IMR-90 (cell line): ENCODE results near the gene C4B. TPM values are rescaled to one million over a fixed set of nuclear protein-coding genes. Genes with fewer than 3 reads are reported as not detected.

Source experiments
- ATAC-seq: fragments of 200-7000 bp; cut with Tn5 transposase; 2 replicates; pipeline ENCODE4 v1.9.1; 2020; ENCODE audit warnings: low read depth, mild to moderate bottlenecking, moderate library complexity
- BruUV-seq: library from RNA; stranded (reverse); fragments of 400-500 nt; replicated peaks from 2 replicates; lab custom pipeline; 2021; lab: Mats Ljungman, UMichigan
- CTCF ChIA-PET: fragments of 300-600 bp; formaldehyde crosslinking; extraction: SDS; loops from one replicate; lab custom pipeline; 2021; ENCODE audit warnings: antibody characterized with exemption; lab: Yijun Ruan, JAX
- POLR2A ChIA-PET: fragments of 300-600 bp; sonication (Branson Sonifier 250); formaldehyde crosslinking; loops from one replicate; lab custom pipeline; 2022; ENCODE audit warnings: antibody characterized with exemption; ENCODE audit not compliant: unreplicated experiment; lab: Charles Lee
- DNase-seq: peaks from one replicate; pipeline ENCODE4 v3.0.0; 2013
- H2AFZ ChIP-seq: replicated peaks from 2 replicates; pipeline ENCODE3; 2013; ENCODE audit warnings: low read length, mild to moderate bottlenecking; ENCODE audit not compliant: poor library complexity
- H2AK5ac ChIP-seq: 2 replicates; pipeline ENCODE4 v1.6.1; 2013; ENCODE audit warnings: low read depth, low read length, inconsistent platforms
- H2AK9ac ChIP-seq: replicated peaks from 2 replicates; pipeline ENCODE3; 2013; ENCODE audit warnings: mild to moderate bottlenecking, low read depth, low read length, moderate library complexity; ENCODE audit not compliant: poor library complexity
- H2BK120ac ChIP-seq: 2 replicates; pipeline ENCODE4 v1.6.1; 2013; ENCODE audit warnings: low read depth, low read length, inconsistent platforms
- H2BK15ac ChIP-seq: 3 replicates; pipeline ENCODE4 v1.6.1; 2013; ENCODE audit warnings: low read depth, low read length, inconsistent platforms
- H2BK20ac ChIP-seq: 2 replicates; pipeline ENCODE4 v1.6.1; 2013; ENCODE audit warnings: low read depth, mild to moderate bottlenecking, inconsistent platforms, low read length, moderate library complexity
- H2BK5ac ChIP-seq: 2 replicates; pipeline ENCODE4 v1.6.1; 2013; ENCODE audit warnings: mild to moderate bottlenecking, low read depth, low read length, inconsistent platforms; ENCODE audit not compliant: poor library complexity, severe bottlenecking
- H3K14ac ChIP-seq: replicated peaks from 2 replicates; pipeline ENCODE4 v1.6.1; 2013; ENCODE audit warnings: low read depth, low read length, inconsistent platforms
- H3K18ac ChIP-seq: 2 replicates; pipeline ENCODE4 v1.6.1; 2013; ENCODE audit warnings: low read depth, low read length, control low read depth
- H3K23ac ChIP-seq: 2 replicates; pipeline ENCODE4 v1.6.1; 2013; ENCODE audit warnings: low read depth, low read length, inconsistent platforms
- H3K27ac ChIP-seq: 2 replicates; pipeline ENCODE4 v1.5.1; 2013; ENCODE audit warnings: mild to moderate bottlenecking, control low read depth, low read length; ENCODE audit not compliant: insufficient read depth
- H3K27me3 ChIP-seq: 2 replicates; pipeline ENCODE4 v1.6.1; 2013; ENCODE audit warnings: low read length; ENCODE audit not compliant: control insufficient read depth, insufficient read depth
- H3K36me3 ChIP-seq: 2 replicates; pipeline ENCODE4 v1.6.1; 2013; ENCODE audit warnings: low read length, mixed read lengths; ENCODE audit not compliant: control insufficient read depth, insufficient read depth
- H3K4ac ChIP-seq: 2 replicates; pipeline ENCODE4 v1.6.1; 2013; ENCODE audit warnings: low read depth, low read length, inconsistent platforms
- H3K4me1 ChIP-seq: 2 replicates; pipeline ENCODE4 v1.6.1; 2013; ENCODE audit warnings: low read length, mixed read lengths; ENCODE audit not compliant: control insufficient read depth, insufficient read depth
- H3K4me2 ChIP-seq: 2 replicates; pipeline ENCODE4 v1.6.1; 2013; ENCODE audit warnings: low read depth, mild to moderate bottlenecking, control low read depth, low read length, moderate library complexity
- H3K4me3 ChIP-seq: 2 replicates; pipeline ENCODE4 v1.5.1; 2013; ENCODE audit warnings: low read depth, mild to moderate bottlenecking, control low read depth, low read length, moderate library complexity; ENCODE audit not compliant: insufficient read depth
- H3K56ac ChIP-seq: 2 replicates; pipeline ENCODE4 v1.6.1; 2013; ENCODE audit warnings: low read length, inconsistent platforms; ENCODE audit not compliant: insufficient read depth; ENCODE audit errors: extremely low read depth
- H3K79me1 ChIP-seq, 2 experiments: 2 replicates each; pipeline ENCODE4 v1.6.1; 2013; ENCODE audit warnings: low read length in 2 of 2, inconsistent platforms in 1 of 2, low read depth in 1 of 2
- H3K9ac ChIP-seq: 2 replicates; pipeline ENCODE4 v1.6.1; 2013; ENCODE audit warnings: low read depth, low read length, control low read depth
- H3K9me1 ChIP-seq: 2 replicates; pipeline ENCODE4 v1.6.1; 2013; ENCODE audit warnings: low read length, inconsistent platforms; ENCODE audit not compliant: insufficient read depth
- H3K9me3 ChIP-seq: 2 replicates; pipeline ENCODE4 v1.6.1; 2013; ENCODE audit warnings: low read length; ENCODE audit not compliant: control insufficient read depth, insufficient read depth
- H4K20me1 ChIP-seq: 2 replicates; pipeline ENCODE4 v1.6.1; 2013; ENCODE audit warnings: low read length, inconsistent platforms; ENCODE audit not compliant: insufficient read depth
- H4K5ac ChIP-seq: 2 replicates; pipeline ENCODE4 v1.6.1; 2013; ENCODE audit warnings: mild to moderate bottlenecking, low read depth, low read length, control low read depth
- H4K8ac ChIP-seq, 2 experiments: 2 replicates each; pipeline ENCODE4 v1.6.1; 2013; ENCODE audit warnings: low read depth in 2 of 2, low read length in 2 of 2, control low read depth in 1 of 2, inconsistent platforms in 1 of 2
- H4K91ac ChIP-seq: 2 replicates; pipeline ENCODE4 v1.6.1; 2013; ENCODE audit warnings: low read depth, low read length, inconsistent platforms; ENCODE audit not compliant: insufficient read depth
- BHLHE40 ChIP-seq: fragments of 150-350 bp; IDR thresholded peaks from 2 replicates; pipeline ENCODE4 v1.6.1; 2016; ENCODE audit warnings: mild to moderate bottlenecking, low read depth, low read length
- CHD1 ChIP-seq: IDR thresholded peaks from 2 replicates; pipeline ENCODE4 v1.6.1; 2012; ENCODE audit warnings: low read depth, low read length, improper control_type of control experiment
- FOS ChIP-seq: fragments of 150-350 bp; IDR thresholded peaks from 2 replicates; pipeline ENCODE4 v1.6.1; 2016; ENCODE audit warnings: low read depth, low read length
- MAZ ChIP-seq: IDR thresholded peaks from 2 replicates; pipeline ENCODE4 v1.6.1; 2012; ENCODE audit warnings: low read depth, mild to moderate bottlenecking, low read length, improper control_type of control experiment, moderate library complexity, borderline replicate concordance
- MXI1 ChIP-seq: IDR thresholded peaks from 2 replicates; pipeline ENCODE4 v1.6.1; 2012; ENCODE audit warnings: low read depth, mild to moderate bottlenecking, low read length, moderate library complexity, borderline replicate concordance
- NFE2L2 ChIP-seq: fragments of 150-350 bp; IDR thresholded peaks from 2 replicates; pipeline ENCODE4 v1.6.1; 2016; ENCODE audit warnings: low read depth, mild to moderate bottlenecking, low read length
- RFX5 ChIP-seq: IDR thresholded peaks from 2 replicates; pipeline ENCODE4 v1.8.0; 2012; ENCODE audit warnings: low read depth, mild to moderate bottlenecking, low read length, moderate library complexity
- WGBS, 2 experiments: methylation state at CpG; one replicate each; pipeline versions ENCODE4 v1.1.5 to v1.1.7; 2013; ENCODE audit warnings: missing lambda C conversion rate in 2 of 2; ENCODE audit not compliant: insufficient read length in 1 of 2; ENCODE audit errors: extremely low coverage in 2 of 2; 5-methylcytosine and 5-hydroxymethylcytosine counted together
- dilution Hi-C: fragments of 300-500 bp; cut with HindIII; formaldehyde crosslinking; loops from one replicate; pipeline ENCODE4 v1.14.3; 2018; ENCODE audit warnings: low sequenced_read_pairs; ENCODE audit not compliant: unreplicated experiment
- in situ Hi-C: fragments of 300-500 bp; cut with MboI; formaldehyde crosslinking; loops from 3 replicates; pipeline ENCODE4 v1.14.3; 2019; ENCODE audit warnings: low sequenced_read_pairs, inconsistent platforms, mixed read lengths
- intact Hi-C: fragments of 100-400 bp; cut with micrococcal nuclease; formaldehyde crosslinking; loops from 2 replicates; pipeline ENCODE4 v1.10.0; 2022
- polyA plus RNA-seq, 3 experiments: library from polyadenylated mRNA; depleted of rRNA; stranded (reverse); fragments of >200 nt; gene quantifications; 2 replicates each; pipeline ENCODE4 v1.2.3, GENCODE V29; 2012; ENCODE audit warnings: low replicate concordance in 1 of 3
- total RNA-seq: library from RNA; depleted of rRNA; stranded (reverse); fragments of >200 nt; gene quantifications from 2 replicates; pipeline ENCODE4 v1.2.3, GENCODE V29; 2012
- TF ChIP-seq, protein P1 (sequence below): fragments of 150-350 bp; IDR thresholded peaks from 2 replicates; pipeline ENCODE4 v1.6.1; 2016; ENCODE audit warnings: low read depth, mild to moderate bottlenecking, low read length, moderate library complexity, borderline replicate concordance
- TF ChIP-seq, protein P2 (sequence below): fragments of 150-350 bp; IDR thresholded peaks from 2 replicates; pipeline ENCODE4 v1.6.1; 2017; ENCODE audit warnings: mild to moderate bottlenecking, antibody characterized with exemption, low read length, low read depth

C4B gene
- total and polyA plus RNA-seq, 2 of the 4 experiments (the other 2 are of a cell fraction), result 0.54 to 4.2 TPM

- CTCF ChIA-PET, result no interaction called here
- H3K23ac ChIP-seq, result peak overlapping the region; percentile 72
- peaks cover 26% of the 10 kb centered on the region for H3K4me1 ChIP-seq
- 43% methylated on average over 5 of the region's 22 CpGs; no CpG with 5 or more reads in 1 of the 2 experiments for WGBS, 2 experiments
- no peaks in the 10 kb centered on the region for H3K79me1 ChIP-seq
- no peak overlapping the region for H3K4me3 ChIP-seq
- ATAC-seq, result peak; percentile 89
- peak overlapping the region; percentile 20 for H3K18ac ChIP-seq
- H2AFZ ChIP-seq, result peak overlapping the region; percentile 82
- peak overlapping the region; percentile 50 to 92; a peak in 3 of 4 replicates for H4K8ac ChIP-seq
- POLR2A ChIA-PET, result no interaction called here
- no peaks in the 10 kb centered on the region for H3K9me3 ChIP-seq
- peak overlapping the region; percentile 78 for H2AK9ac ChIP-seq
- peak overlapping the region; percentile 9 for H3K27ac ChIP-seq
- intact Hi-C loops (no loop called here), in situ Hi-C loops (no loop called here), dilution Hi-C loops (no loop called here)
- peak overlapping the region; percentile 94 for H4K91ac ChIP-seq
- no peak overlapping the region for H3K9ac ChIP-seq
- TF ChIP-seq MAZ (peak; percentile 99), BHLHE40 (peak; percentile 53; the same call in 1 of the 2 replicates), FOS (peak; percentile 81), NFE2L2 (no peak), RFX5 (no peak), MXI1 (peak; percentile 31; the same call in 1 of the 2 replicates), CHD1 (no peak)
- TF ChIP-seq, protein P1, sequence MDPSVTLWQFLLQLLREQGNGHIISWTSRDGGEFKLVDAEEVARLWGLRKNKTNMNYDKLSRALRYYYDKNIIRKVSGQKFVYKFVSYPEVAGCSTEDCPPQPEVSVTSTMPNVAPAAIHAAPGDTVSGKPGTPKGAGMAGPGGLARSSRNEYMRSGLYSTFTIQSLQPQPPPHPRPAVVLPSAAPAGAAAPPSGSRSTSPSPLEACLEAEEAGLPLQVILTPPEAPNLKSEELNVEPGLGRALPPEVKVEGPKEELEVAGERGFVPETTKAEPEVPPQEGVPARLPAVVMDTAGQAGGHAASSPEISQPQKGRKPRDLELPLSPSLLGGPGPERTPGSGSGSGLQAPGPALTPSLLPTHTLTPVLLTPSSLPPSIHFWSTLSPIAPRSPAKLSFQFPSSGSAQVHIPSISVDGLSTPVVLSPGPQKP, result no peak
- TF ChIP-seq, protein P2, sequence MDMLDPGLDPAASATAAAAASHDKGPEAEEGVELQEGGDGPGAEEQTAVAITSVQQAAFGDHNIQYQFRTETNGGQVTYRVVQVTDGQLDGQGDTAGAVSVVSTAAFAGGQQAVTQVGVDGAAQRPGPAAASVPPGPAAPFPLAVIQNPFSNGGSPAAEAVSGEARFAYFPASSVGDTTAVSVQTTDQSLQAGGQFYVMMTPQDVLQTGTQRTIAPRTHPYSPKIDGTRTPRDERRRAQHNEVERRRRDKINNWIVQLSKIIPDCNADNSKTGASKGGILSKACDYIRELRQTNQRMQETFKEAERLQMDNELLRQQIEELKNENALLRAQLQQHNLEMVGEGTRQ, result 0 out of 2 replicates have a peak, but pooled peaks have one; percentile 1
- H3K14ac ChIP-seq, result peak overlapping the region; percentile 87
- peak overlapping the region; percentile 89 for H2BK120ac ChIP-seq
- H3K9me1 ChIP-seq, result peaks cover 24% of the 10 kb centered on the region
- no peak overlapping the region for H3K56ac ChIP-seq
- DNase-seq, result peak; percentile 89
- H2BK15ac ChIP-seq, result peak overlapping the region; percentile 90
- no peak overlapping the region for H3K4me2 ChIP-seq
- peak overlapping the region; percentile 89 for H2AK5ac ChIP-seq
- H2BK20ac ChIP-seq, result peak overlapping the region; percentile 91
- H2BK5ac ChIP-seq, result peak overlapping the region; percentile 6
- peaks cover 3% of the 10 kb centered on the region for H4K20me1 ChIP-seq
- peak overlapping the region; percentile 90 for H3K4ac ChIP-seq
- peaks cover 26% of the 10 kb centered on the region for H3K27me3 ChIP-seq
- H3K36me3 ChIP-seq, result no peaks in the 10 kb centered on the region
- BruUV-seq, result TSS peak; percentile 22
- H4K5ac ChIP-seq, result peak overlapping the region; percentile 44
Measured at GRCh38 chr6:32081168-32081990, 66.8 kb downstream of the C4B start.
